ENCODE measurements around the gene HEATR9.

- no peak for TF ChIP-seq EZH2 (IDR thresholded peaks at IDR 0.05; ENCODE audit: borderline replicate concordance, low read depth, low read length, severe bottlenecking)
- no peak for TF ChIP-seq POLR2AphosphoS5 (IDR thresholded peaks at IDR 0.05; ENCODE audit: insufficient read depth, low read depth, low read length)
- no peak for TF ChIP-seq CTCF (IDR thresholded peaks at IDR 0.05; ENCODE audit: extremely low read depth in 1 of 2, insufficient read depth in 1 of 2, low read depth in 1 of 2, low read length in 2 of 2)
- no peak for TF ChIP-seq JUN (IDR thresholded peaks at IDR 0.05; ENCODE audit: borderline replicate concordance, insufficient read depth, insufficient read length, low read depth)
- no peak for TF ChIP-seq POLR2A (IDR thresholded peaks at IDR 0.05; ENCODE audit: low read depth, low read length)
These were observed 49.2 kb downstream of the HEATR9 start for GRCh38 chr17:35819455-35819854.

All from endothelial cell of umbilical vein (primary cell).